PC-3 (cell line): ENCODE measurements around the gene OR52K2. TPM values are rescaled to one million over a fixed set of nuclear protein-coding genes. Genes with fewer than 3 reads are reported as not detected.

Experiments
- ATAC-seq: fragments of 200-7000 bp; cut with Tn5 transposase; 2 replicates; pipeline ENCODE4 v1.9.1; 2020; ENCODE audit warnings: mild to moderate bottlenecking, moderate library complexity
- BruUV-seq: library from RNA; stranded (reverse); fragments of 400-500 nt; replicated peaks from 2 replicates; lab custom pipeline; 2021; lab: Mats Ljungman, UMichigan
- CTCF ChIA-PET: fragments of 300-600 bp; sonication (Branson Sonifier 250); formaldehyde crosslinking; loops from one replicate; lab custom pipeline; 2022; ENCODE audit warnings: antibody characterized with exemption; lab: Charles Lee
- POLR2A ChIA-PET: fragments of 300-600 bp; sonication (Branson Sonifier 250); formaldehyde crosslinking; loops from one replicate; lab custom pipeline; 2022; ENCODE audit warnings: antibody characterized with exemption; ENCODE audit not compliant: unreplicated experiment; lab: Charles Lee
- DNase-seq: peaks from one replicate; pipeline ENCODE4 v3.0.0-alpha.2; 2015
- H2AFZ ChIP-seq: fragments of 300-600 bp; sonication (generic); 2 replicates; pipeline ENCODE4 v1.6.0; 2016; ENCODE audit warnings: antibody characterized with exemption, low read length
- H3F3A ChIP-seq: fragments of 300-600 bp; sonication (generic); one replicate; pipeline ENCODE4 v1.6.0; 2017; ENCODE audit warnings: antibody characterized with exemption, low read length, control low read depth, mild to moderate bottlenecking; ENCODE audit not compliant: unreplicated experiment
- H3K27ac ChIP-seq: fragments of 300-600 bp; sonication (generic); 2 replicates; pipeline ENCODE4 v1.5.1; 2016; ENCODE audit warnings: mild to moderate bottlenecking, low read length
- H3K27me3 ChIP-seq: fragments of 300-600 bp; sonication (generic); 2 replicates; pipeline ENCODE4 v1.6.1; 2016; ENCODE audit warnings: low read length, mixed read lengths
- H3K36me3 ChIP-seq: fragments of 300-600 bp; sonication (generic); 2 replicates; pipeline ENCODE4 v1.6.1; 2016; ENCODE audit warnings: low read depth, mixed run types, low read length, mixed read lengths
- H3K4me1 ChIP-seq: fragments of 300-600 bp; sonication (generic); 2 replicates; pipeline ENCODE4 v1.5.1; 2016; ENCODE audit warnings: low read length; ENCODE audit not compliant: insufficient read depth
- H3K4me2 ChIP-seq: fragments of 300-600 bp; sonication (generic); 2 replicates; pipeline ENCODE4 v1.6.0; 2016; ENCODE audit warnings: low read length
- H3K4me3 ChIP-seq: fragments of 300-600 bp; sonication (generic); 2 replicates; pipeline ENCODE4 v1.5.1; 2016; ENCODE audit warnings: mild to moderate bottlenecking, low read length, mixed read lengths
- H3K79me2 ChIP-seq: fragments of 300-600 bp; sonication (generic); 2 replicates; pipeline ENCODE4 v1.6.1; 2017; ENCODE audit warnings: low read length, mixed read lengths
- H3K9ac ChIP-seq: fragments of 300-600 bp; sonication (generic); 2 replicates; pipeline ENCODE4 v1.6.0; 2016; ENCODE audit warnings: mild to moderate bottlenecking, low read length
- H3K9me2 ChIP-seq: fragments of 300-600 bp; sonication (generic); replicated peaks from 2 replicates; pipeline ENCODE4 v1.6.1; 2016; ENCODE audit warnings: mixed run types, low read length, mixed read lengths
- H3K9me3 ChIP-seq: fragments of 300-600 bp; sonication (generic); 2 replicates; pipeline ENCODE4 v1.6.1; 2016; ENCODE audit warnings: low read length, mixed read lengths
- H4K20me1 ChIP-seq: fragments of 300-600 bp; sonication (generic); 2 replicates; pipeline ENCODE4 v1.6.1; 2016; ENCODE audit warnings: low read length, mixed read lengths
- EZH2 ChIP-seq: fragments of 300-600 bp; sonication (generic); IDR thresholded peaks from one replicate; pipeline ENCODE4 v1.6.1; 2017; ENCODE audit warnings: antibody characterized with exemption, mild to moderate bottlenecking, low read length; ENCODE audit not compliant: unreplicated experiment
- EZH2phosphoT487 ChIP-seq: fragments of 300-600 bp; sonication (generic); IDR thresholded peaks from 2 replicates; pipeline ENCODE4 v1.6.1; 2018; ENCODE audit warnings: mild to moderate bottlenecking, antibody characterized with exemption, low read length, borderline replicate concordance
- intact Hi-C: fragments of 100-400 bp; cut with micrococcal nuclease; formaldehyde crosslinking; loops from 2 replicates; pipeline ENCODE4 v1.9.0; 2023
- total RNA-seq: library from RNA; depleted of rRNA; stranded (reverse); fragments of >200 nt; gene quantifications from 2 replicates; pipeline ENCODE4 v1.2.3, GENCODE V29; 2014
- TF ChIP-seq, protein P1 (sequence below): fragments of 300-600 bp; sonication (generic); conservative IDR thresholded peaks from 2 replicates; pipeline ENCODE4 v1.5.1; 2017; ENCODE audit warnings: antibody characterized with exemption, low read depth, mild to moderate bottlenecking, low read length

Gene OR52K2
- total RNA-seq, 1 experiment from 2014 or later, result not detected

DNA sequence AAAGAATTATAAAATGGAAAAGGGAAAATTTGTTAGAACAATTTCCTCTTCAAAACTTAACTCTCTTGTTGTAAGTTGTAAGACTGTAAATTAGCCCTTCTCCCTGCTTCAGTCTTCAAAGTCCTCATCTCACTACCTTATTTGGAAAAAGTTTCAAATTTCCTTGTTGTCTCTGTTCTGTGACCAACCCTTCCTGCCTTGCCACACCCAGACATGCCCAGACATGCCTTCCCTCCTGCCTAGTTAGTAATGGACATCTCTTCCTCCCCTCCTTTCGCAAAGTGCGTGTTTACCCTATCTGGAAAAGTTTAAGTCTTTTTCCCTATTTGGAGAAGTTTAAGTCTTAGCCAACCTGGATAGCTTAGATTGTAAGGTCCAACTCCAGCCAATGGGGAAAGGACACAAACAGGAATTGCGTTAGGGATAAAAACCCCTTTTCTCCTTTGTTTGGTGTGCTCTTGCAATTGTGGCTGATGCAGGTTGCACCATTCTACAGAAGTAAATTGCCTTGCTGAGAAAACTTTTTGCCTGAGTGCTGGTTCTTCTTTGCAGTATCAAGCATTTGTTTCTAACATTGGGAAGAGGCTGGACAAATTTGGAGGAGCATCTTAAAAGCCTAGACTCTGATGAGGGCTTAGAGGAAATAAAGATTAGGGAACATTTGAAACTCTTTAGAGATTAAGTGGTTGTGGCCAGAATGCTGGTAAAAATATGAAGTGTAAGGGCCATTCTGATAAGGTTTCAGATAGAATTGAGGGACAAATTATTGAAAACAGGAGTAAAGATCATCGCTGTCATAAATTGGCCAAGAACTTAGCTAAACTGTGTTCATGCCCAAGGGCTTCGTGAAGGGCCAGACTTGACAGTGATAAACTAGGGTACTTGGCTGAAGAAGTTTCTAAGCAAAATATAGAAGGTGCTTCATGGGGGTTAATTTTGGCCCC is 15.4 kb downstream of the OR52K2 start:
- Histone ChIP-seq H3K9me2 (no peaks in the 10 kb centered on the region), H3K4me1 (no peaks in the 10 kb centered on the region), H3K4me3 (no peak overlapping the region), H3K27ac (no peak overlapping the region), H2AFZ (no peak overlapping the region), H3F3A (no peaks in the 10 kb centered on the region), H3K27me3 (no peaks in the 10 kb centered on the region), H3K9ac (no peak overlapping the region), H3K36me3 (no peaks in the 10 kb centered on the region), H3K9me3 (0 out of 2 replicates have a peak, but pooled peaks cover 4% of the 10 kb centered on the region), H4K20me1 (no peaks in the 10 kb centered on the region), H3K4me2 (no peak overlapping the region), H3K79me2 (no peaks in the 10 kb centered on the region)
- no peak for TF ChIP-seq EZH2
- TF ChIP-seq EZH2phosphoT487, result no peak
- TF ChIP-seq, protein P1, sequence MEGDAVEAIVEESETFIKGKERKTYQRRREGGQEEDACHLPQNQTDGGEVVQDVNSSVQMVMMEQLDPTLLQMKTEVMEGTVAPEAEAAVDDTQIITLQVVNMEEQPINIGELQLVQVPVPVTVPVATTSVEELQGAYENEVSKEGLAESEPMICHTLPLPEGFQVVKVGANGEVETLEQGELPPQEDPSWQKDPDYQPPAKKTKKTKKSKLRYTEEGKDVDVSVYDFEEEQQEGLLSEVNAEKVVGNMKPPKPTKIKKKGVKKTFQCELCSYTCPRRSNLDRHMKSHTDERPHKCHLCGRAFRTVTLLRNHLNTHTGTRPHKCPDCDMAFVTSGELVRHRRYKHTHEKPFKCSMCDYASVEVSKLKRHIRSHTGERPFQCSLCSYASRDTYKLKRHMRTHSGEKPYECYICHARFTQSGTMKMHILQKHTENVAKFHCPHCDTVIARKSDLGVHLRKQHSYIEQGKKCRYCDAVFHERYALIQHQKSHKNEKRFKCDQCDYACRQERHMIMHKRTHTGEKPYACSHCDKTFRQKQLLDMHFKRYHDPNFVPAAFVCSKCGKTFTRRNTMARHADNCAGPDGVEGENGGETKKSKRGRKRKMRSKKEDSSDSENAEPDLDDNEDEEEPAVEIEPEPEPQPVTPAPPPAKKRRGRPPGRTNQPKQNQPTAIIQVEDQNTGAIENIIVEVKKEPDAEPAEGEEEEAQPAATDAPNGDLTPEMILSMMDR, result no peak
- intact Hi-C loops, result no loop called here
- ATAC-seq, result no peak
- BruUV-seq, result no TSS peak
- ChIA-PET POLR2A (no interaction called here), CTCF (no interaction called here)
- DNase-seq, result no peak

DNA sequence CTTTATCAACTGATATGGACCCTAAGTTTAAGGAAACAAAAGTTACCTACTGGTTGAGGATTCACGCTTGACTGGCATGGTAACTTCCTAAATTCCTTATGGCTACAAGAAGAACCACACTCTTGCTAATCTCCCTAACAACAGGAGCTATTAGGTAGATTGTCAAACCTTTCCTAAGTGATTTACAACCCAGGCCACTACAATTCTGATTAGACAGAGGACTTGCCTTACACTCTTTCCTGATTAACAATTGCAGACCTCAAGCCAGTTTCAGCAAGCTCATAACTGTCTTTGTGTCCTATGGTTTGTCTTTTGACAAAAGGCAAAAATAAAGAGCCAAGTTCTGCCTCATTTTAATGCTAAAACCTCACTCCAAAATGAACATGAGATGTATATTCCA is 16.3 kb downstream of the OR52K2 start:
- CTCF ChIA-PET, result no interaction called here
- Histone ChIP-seq H3K4me2 (no peak overlapping the region), H3K9me2 (no peaks in the 10 kb centered on the region), H3K79me2 (no peaks in the 10 kb centered on the region), H3K27me3 (no peaks in the 10 kb centered on the region), H4K20me1 (no peaks in the 10 kb centered on the region), H3K4me1 (no peaks in the 10 kb centered on the region), H3F3A (no peaks in the 10 kb centered on the region), H3K9ac (no peak overlapping the region), H3K36me3 (no peaks in the 10 kb centered on the region), H2AFZ (no peak overlapping the region), H3K9me3 (0 out of 2 replicates have a peak, but pooled peaks cover 4% of the 10 kb centered on the region), H3K4me3 (no peak overlapping the region), H3K27ac (no peak overlapping the region)
- TF ChIP-seq, protein P1, result no peak
- TF ChIP-seq EZH2phosphoT487 (no peak), EZH2 (no peak)
- POLR2A ChIA-PET, result no interaction called here
- BruUV-seq, result no TSS peak
- ATAC-seq (no peak), DNase-seq (no peak)
- intact Hi-C loops, result no loop called here
